Activated T-helper 1 cell treated with anti-CD3 and anti-CD28 coated beads, Interleukin-12 subunit alpha, Interleukin-12 subunit beta, Interleukin-2, Interleukin-4 antibody, amounts not matched to agents 30 ng/mL and 10 ng/mL and 1 ng/mL, durations not matched to agents 14 hours and 24 hours and 36 hours (primary cell): Measurements from ENCODE around the gene PHKA2. TPM values are rescaled to one million over a fixed set of nuclear protein-coding genes. Genes with fewer than 3 reads are reported as not detected.

ENCODE experiments used
- DNase-seq: peaks from one replicate; pipeline ENCODE4 v3.0.0; 2021; ENCODE audit warnings: low spot score
- H3K27ac Mint-ChIP-seq: one replicate; pipeline ENCODE4 v1.8.0; 2021; ENCODE audit warnings: mild to moderate bottlenecking, mixed read lengths
- H3K27me3 Mint-ChIP-seq: one replicate; pipeline ENCODE4 v1.8.0; 2022; ENCODE audit warnings: mild to moderate bottlenecking, moderate library complexity, mixed read lengths; ENCODE audit not compliant: insufficient read depth
- H3K36me3 Mint-ChIP-seq: one replicate; pipeline ENCODE4 v1.8.0; 2021; ENCODE audit warnings: low read depth, mixed read lengths
- H3K4me1 Mint-ChIP-seq: one replicate; pipeline ENCODE4 v1.8.0; 2021; ENCODE audit warnings: low read depth, mixed read lengths
- H3K4me3 Mint-ChIP-seq: one replicate; pipeline ENCODE4 v1.8.0; 2021; ENCODE audit warnings: mild to moderate bottlenecking, moderate library complexity, mixed read lengths
- H3K9me3 Mint-ChIP-seq: one replicate; pipeline ENCODE4 v1.8.0; 2021; ENCODE audit warnings: mixed read lengths
- intact Hi-C: fragments of 100-400 bp; cut with micrococcal nuclease; formaldehyde crosslinking; loops from one replicate; pipeline ENCODE4 v1.15.1; 2024
- total RNA-seq: library from RNA; stranded (reverse); gene quantifications from 2 replicates; pipeline ENCODE4 v1.2.3, GENCODE V29; 2022

Gene PHKA2
- total RNA-seq, 1 donor from 2014 or later: 20.3 TPM

GRCh38 chrX:18938710-18939109 is 45.2 kb downstream of the PHKA2 start:
- DNase-seq: no peak
- peaks cover 2% of the 10 kb centered on the region for H3K36me3 Mint-ChIP-seq
- H3K27me3 Mint-ChIP-seq: no peaks in the 10 kb centered on the region
- intact Hi-C loops: no loop called here
- no peaks in the 10 kb centered on the region for H3K4me1 Mint-ChIP-seq
- no peak overlapping the region for H3K4me3 Mint-ChIP-seq
- H3K9me3 Mint-ChIP-seq: no peaks in the 10 kb centered on the region
- H3K27ac Mint-ChIP-seq: no peak overlapping the region

DNA sequence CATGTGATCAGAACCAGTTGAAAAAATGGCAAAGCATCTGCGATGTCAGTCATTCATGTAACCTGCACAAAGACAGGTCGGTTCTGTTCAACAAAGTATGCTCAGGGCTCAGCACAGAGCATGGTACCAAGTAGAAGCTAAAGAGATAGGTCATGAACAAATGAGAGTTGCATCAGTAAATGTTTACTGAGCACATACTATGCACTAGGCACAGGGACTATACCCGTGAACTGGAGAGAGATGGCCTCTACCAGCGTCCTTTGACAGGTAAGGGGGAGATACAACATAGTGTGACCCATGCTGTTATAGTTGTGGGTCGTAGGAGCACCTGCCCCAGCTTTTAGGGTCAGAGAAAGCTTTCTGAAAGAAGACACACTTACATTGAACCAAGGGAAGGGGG is 46.7 kb downstream of the PHKA2 start:
- H3K4me1 Mint-ChIP-seq: no peaks in the 10 kb centered on the region
- no peak overlapping the region for H3K4me3 Mint-ChIP-seq
- H3K27ac Mint-ChIP-seq: no peak overlapping the region
- H3K9me3 Mint-ChIP-seq: no peaks in the 10 kb centered on the region
- H3K36me3 Mint-ChIP-seq: peaks cover 2% of the 10 kb centered on the region
- no peaks in the 10 kb centered on the region for H3K27me3 Mint-ChIP-seq
- no peak for DNase-seq
- intact Hi-C loops: no loop called here

- Mint-ChIP-seq H3K27ac (no peak overlapping the region), H3K4me1 (no peaks in the 10 kb centered on the region), H3K4me3 (no peak overlapping the region), H3K27me3 (no peaks in the 10 kb centered on the region), H3K36me3 (no peaks in the 10 kb centered on the region), H3K9me3 (no peaks in the 10 kb centered on the region)
- intact Hi-C loops: no loop called here
- DNase-seq: no peak
Observed at GRCh38 chrX:18935893-18936292, 48.0 kb downstream of the PHKA2 start.

DNA sequence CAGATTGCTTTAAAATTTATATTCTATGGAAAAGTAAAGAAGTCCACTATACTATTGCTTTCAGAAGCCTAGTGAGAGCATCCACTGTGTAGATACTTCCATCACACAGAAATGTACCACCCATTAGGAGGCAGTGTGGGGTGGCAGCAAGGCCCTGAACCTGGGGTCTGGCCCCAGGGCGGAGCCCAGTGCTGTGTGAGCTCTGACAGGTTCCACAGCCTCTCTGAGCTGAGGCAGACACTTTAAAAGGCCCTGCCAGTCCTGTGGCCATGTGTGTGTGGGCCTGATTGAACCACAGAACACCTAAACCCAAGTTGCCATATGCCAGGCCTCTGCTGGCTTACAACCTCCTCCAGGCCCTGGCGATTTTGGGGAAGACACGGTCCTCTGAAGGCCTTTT is 49.2 kb downstream of the PHKA2 start:
- DNase-seq: no peak
- Mint-ChIP-seq H3K27ac (no peak overlapping the region), H3K27me3 (no peaks in the 10 kb centered on the region), H3K9me3 (no peaks in the 10 kb centered on the region), H3K4me1 (no peaks in the 10 kb centered on the region), H3K36me3 (no peaks in the 10 kb centered on the region), H3K4me3 (no peak overlapping the region)
- intact Hi-C loops: loop anchor here (5.0 kb wide), 1 partner anchor 542 kb away; no protein-coding TSS in a partner anchor

DNA sequence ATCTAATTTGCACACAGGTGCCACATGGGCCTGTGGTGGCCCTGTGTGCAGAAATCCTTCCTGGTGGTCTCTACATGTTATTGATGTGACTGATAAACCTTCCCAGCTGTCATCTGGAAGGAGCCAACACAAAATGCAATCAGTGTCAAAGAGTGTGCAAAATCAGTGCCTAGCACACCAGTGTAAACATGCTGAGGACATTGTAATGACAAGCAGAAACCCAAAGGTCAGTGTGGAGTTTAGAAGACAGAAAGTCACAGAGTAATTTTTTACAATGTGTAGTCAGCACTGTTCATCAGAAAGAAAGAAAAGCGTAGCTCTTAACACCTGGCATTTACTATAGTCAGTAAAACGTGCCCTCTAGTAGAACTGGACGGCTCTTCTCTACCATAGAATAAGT is 50.3 kb downstream of the PHKA2 start:
- intact Hi-C loops: loop anchor here (5.0 kb wide), 1 partner anchor 541 kb away; no protein-coding TSS in a partner anchor
- Mint-ChIP-seq H3K4me1 (no peaks in the 10 kb centered on the region), H3K36me3 (no peaks in the 10 kb centered on the region), H3K4me3 (no peak overlapping the region), H3K9me3 (no peaks in the 10 kb centered on the region), H3K27ac (no peak overlapping the region), H3K27me3 (no peaks in the 10 kb centered on the region)
- DNase-seq: no peak

DNA sequence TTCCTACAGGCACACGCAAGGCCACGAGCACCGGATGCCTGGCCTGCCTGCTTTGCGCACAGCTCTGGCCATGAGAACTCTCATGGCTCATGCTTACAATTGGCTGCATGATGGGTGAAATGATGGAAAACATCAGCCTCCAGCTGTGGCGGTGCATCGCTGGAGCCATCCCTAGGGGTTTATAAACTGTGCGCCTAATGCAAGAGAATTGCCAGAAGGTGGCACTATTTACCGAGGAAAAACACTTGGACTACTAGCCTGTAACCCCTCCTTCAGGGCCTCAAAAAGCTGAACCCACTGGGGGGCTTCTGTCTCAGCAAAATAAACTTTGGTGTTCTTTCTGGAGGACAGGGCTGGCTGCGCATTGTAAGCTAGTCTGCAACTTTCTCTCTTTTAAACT is 51.9 kb downstream of the PHKA2 start:
- Mint-ChIP-seq H3K9me3 (no peaks in the 10 kb centered on the region), H3K27me3 (no peaks in the 10 kb centered on the region), H3K36me3 (no peaks in the 10 kb centered on the region), H3K4me1 (no peaks in the 10 kb centered on the region), H3K27ac (no peak overlapping the region), H3K4me3 (no peak overlapping the region)
- intact Hi-C loops: loop anchor here (1.0 to 5.0 kb wide), 2 partner anchors 402 to 540 kb away; no protein-coding TSS in a partner anchor
- no peak for DNase-seq

- H3K27me3 Mint-ChIP-seq: no peaks in the 10 kb centered on the region
- H3K4me1 Mint-ChIP-seq: no peaks in the 10 kb centered on the region
- H3K27ac Mint-ChIP-seq: no peak overlapping the region
- no peaks in the 10 kb centered on the region for H3K9me3 Mint-ChIP-seq
- H3K4me3 Mint-ChIP-seq: no peak overlapping the region
- H3K36me3 Mint-ChIP-seq: peaks cover 3% of the 10 kb centered on the region
- intact Hi-C loops: loop anchor here (5.0 kb wide), 1 partner anchor 537 kb away; no protein-coding TSS in a partner anchor
- no peak for DNase-seq
Observed at GRCh38 chrX:18929775-18930174, 54.1 kb downstream of the PHKA2 start.

DNA sequence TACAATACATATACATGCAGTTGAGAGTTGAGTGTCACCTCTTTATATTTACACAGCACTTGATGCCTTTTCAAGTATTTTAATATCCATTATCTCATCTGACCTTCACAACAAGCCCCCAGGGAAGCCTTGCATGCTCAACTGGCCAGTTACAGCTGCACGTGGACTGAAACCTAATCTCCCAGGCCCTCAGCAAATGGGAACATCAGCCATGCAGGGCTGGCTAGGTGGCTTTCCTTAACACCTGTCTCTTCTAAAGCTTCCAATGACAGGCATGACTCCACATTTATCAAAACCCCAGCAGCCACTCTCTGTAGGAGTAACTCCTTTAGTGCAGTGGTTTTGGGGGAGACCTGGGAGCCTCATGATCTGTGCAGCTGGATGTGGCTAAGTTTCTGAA is 56.4 kb downstream of the PHKA2 start:
- no peak overlapping the region for H3K4me3 Mint-ChIP-seq
- no peaks in the 10 kb centered on the region for H3K9me3 Mint-ChIP-seq
- intact Hi-C loops: no loop called here
- no peaks in the 10 kb centered on the region for H3K4me1 Mint-ChIP-seq
- H3K27me3 Mint-ChIP-seq: no peaks in the 10 kb centered on the region
- H3K27ac Mint-ChIP-seq: no peak overlapping the region
- no peak for DNase-seq
- peaks cover 3% of the 10 kb centered on the region for H3K36me3 Mint-ChIP-seq

- Mint-ChIP-seq H3K4me3 (no peak overlapping the region), H3K36me3 (peaks cover 3% of the 10 kb centered on the region), H3K4me1 (no peaks in the 10 kb centered on the region), H3K27ac (no peak overlapping the region), H3K27me3 (no peaks in the 10 kb centered on the region), H3K9me3 (no peaks in the 10 kb centered on the region)
- intact Hi-C loops: no loop called here
- DNase-seq: no peak
Observed at GRCh38 chrX:18924507-18925088, 59.3 kb downstream of the PHKA2 start.

- H3K27ac Mint-ChIP-seq: no peak overlapping the region
- H3K9me3 Mint-ChIP-seq: no peaks in the 10 kb centered on the region
- H3K27me3 Mint-ChIP-seq: no peaks in the 10 kb centered on the region
- H3K4me1 Mint-ChIP-seq: no peaks in the 10 kb centered on the region
- H3K4me3 Mint-ChIP-seq: no peak overlapping the region
- peaks cover 19% of the 10 kb centered on the region for H3K36me3 Mint-ChIP-seq
- intact Hi-C loops: no loop called here
- no peak for DNase-seq
Observed at GRCh38 chrX:18920566-18920965, 63.3 kb downstream of the PHKA2 start.

DNA sequence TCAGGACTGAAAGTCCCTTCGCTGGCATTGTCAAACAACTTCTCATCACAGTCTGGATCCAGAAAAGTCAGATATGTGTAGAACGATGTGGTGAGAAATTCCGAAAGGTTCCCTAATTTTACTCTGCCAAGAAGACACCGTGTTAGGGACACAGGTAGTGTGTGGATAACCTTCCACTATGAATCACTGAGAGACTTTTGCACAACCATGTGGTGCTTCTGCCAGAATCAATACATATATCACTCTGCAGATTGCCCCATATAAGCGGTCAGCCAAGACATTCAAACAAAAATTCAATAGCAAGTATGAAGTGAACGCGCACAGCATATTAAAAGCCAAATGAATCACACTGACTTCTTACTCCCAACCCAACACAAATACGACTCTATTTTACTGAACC is 63.8 kb downstream of the PHKA2 start:
- Mint-ChIP-seq H3K9me3 (no peaks in the 10 kb centered on the region), H3K4me1 (no peaks in the 10 kb centered on the region), H3K27ac (no peak overlapping the region), H3K36me3 (peaks cover 20% of the 10 kb centered on the region), H3K27me3 (no peaks in the 10 kb centered on the region), H3K4me3 (no peak overlapping the region)
- intact Hi-C loops: no loop called here
- DNase-seq: no peak

GRCh38 chrX:18917831-18918230 is 66.1 kb downstream of the PHKA2 start:
- no peaks in the 10 kb centered on the region for H3K27me3 Mint-ChIP-seq
- H3K4me1 Mint-ChIP-seq: no peaks in the 10 kb centered on the region
- intact Hi-C loops: no loop called here
- H3K36me3 Mint-ChIP-seq: peaks cover 20% of the 10 kb centered on the region
- DNase-seq: no peak
- no peak overlapping the region for H3K27ac Mint-ChIP-seq
- H3K9me3 Mint-ChIP-seq: no peaks in the 10 kb centered on the region
- no peak overlapping the region for H3K4me3 Mint-ChIP-seq

DNA sequence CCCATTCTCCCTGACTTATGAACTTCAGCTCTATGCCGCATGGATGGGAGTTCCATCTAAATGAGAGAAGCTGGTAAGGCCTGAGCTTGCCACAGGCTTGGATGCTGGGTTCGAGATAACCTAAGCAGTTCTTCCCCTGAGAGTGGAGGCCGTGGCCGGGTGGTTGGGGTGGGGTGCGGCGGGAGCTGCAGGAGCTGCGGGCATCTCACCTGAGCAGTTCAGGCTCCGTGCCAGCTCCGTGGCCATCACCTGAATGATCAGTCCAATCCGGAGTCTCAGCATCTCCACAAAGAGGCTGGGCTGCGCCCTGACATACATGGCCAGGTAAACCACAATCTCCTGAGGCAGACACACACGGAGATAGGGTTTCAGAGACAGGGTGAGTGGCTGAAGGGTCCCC is 77.6 kb downstream of the PHKA2 start:
- H3K36me3 Mint-ChIP-seq: peaks cover 3% of the 10 kb centered on the region
- no peaks in the 10 kb centered on the region for H3K27me3 Mint-ChIP-seq
- no peak for DNase-seq
- no peaks in the 10 kb centered on the region for H3K9me3 Mint-ChIP-seq
- H3K4me1 Mint-ChIP-seq: no peaks in the 10 kb centered on the region
- no peak overlapping the region for H3K4me3 Mint-ChIP-seq
- H3K27ac Mint-ChIP-seq: no peak overlapping the region
- intact Hi-C loops: no loop called here

GRCh38 chrX:18900401-18900976 is 83.4 kb downstream of the PHKA2 start:
- intact Hi-C loops: no loop called here

More at GRCh38 chrX:18900401-18900976, 83.4 kb downstream of the PHKA2 start:
- no peak for DNase-seq
- H3K9me3 Mint-ChIP-seq: no peaks in the 10 kb centered on the region
- H3K4me1 Mint-ChIP-seq: no peaks in the 10 kb centered on the region
- H3K36me3 Mint-ChIP-seq: peaks cover 3% of the 10 kb centered on the region
- no peaks in the 10 kb centered on the region for H3K27me3 Mint-ChIP-seq
- H3K4me3 Mint-ChIP-seq: no peak overlapping the region
- no peak overlapping the region for H3K27ac Mint-ChIP-seq
